Lung (tissue), 12 donors: ENCODE data around the gene ZNF473. TPM values are rescaled to one million over a fixed set of nuclear protein-coding genes. Genes with fewer than 3 reads are reported as not detected.

ENCODE experiments used
- ATAC-seq: fragments of 200-7000 bp; cut with Tn5 transposase; one replicate; pipeline ENCODE4 v1.9.1; 2020; ENCODE audit warnings: moderate number of reproducible peaks; ENCODE audit not compliant: insufficient read depth, low FRiP score
- DNase-seq, 3 donors: peaks; one replicate each; pipeline ENCODE4 v3.0.0-alpha.2; 2013 to 2017
- H3K27ac ChIP-seq, 2 donors: one replicate each; pipeline ENCODE4 v1.5.1; 2013; ENCODE audit warnings: mild to moderate bottlenecking in 2 of 2, moderate library complexity in 2 of 2, control low read depth in 1 of 2, inconsistent platforms in 1 of 2, low read depth in 1 of 2, low read length in 1 of 2
- H3K27me3 ChIP-seq, 3 donors: one replicate each; pipeline ENCODE4 v1.5.1; 2013; ENCODE audit warnings: low read length in 2 of 3; ENCODE audit not compliant: control insufficient read depth in 3 of 3, insufficient read depth in 3 of 3
- H3K36me3 ChIP-seq, 4 donors: one replicate each; pipeline ENCODE4 v1.5.1; 2013; ENCODE audit warnings: low read length in 4 of 4, mild to moderate bottlenecking in 1 of 4, moderate library complexity in 1 of 4; ENCODE audit not compliant: control insufficient read depth in 4 of 4, insufficient read depth in 4 of 4
- H3K4me1 ChIP-seq, 5 donors: one replicate each; pipeline ENCODE4 v1.5.1; 2013; ENCODE audit warnings: low read length in 5 of 5, mild to moderate bottlenecking in 2 of 5, moderate library complexity in 1 of 5; ENCODE audit not compliant: control insufficient read depth in 5 of 5, insufficient read depth in 5 of 5
- H3K4me3 ChIP-seq: one replicate; pipeline ENCODE4 v1.5.1; 2013; ENCODE audit warnings: mild to moderate bottlenecking, control low read depth, moderate library complexity
- H3K9ac ChIP-seq, 2 donors: one replicate each; pipeline ENCODE4 v1.5.1; 2013; ENCODE audit warnings: low read length in 2 of 2, control low read depth in 1 of 2; ENCODE audit not compliant: insufficient read depth in 1 of 2
- H3K9me3 ChIP-seq, 4 donors: one replicate each; pipeline ENCODE4 v1.5.1; 2013; ENCODE audit warnings: low read length in 3 of 4, mild to moderate bottlenecking in 1 of 4, moderate library complexity in 1 of 4; ENCODE audit not compliant: control insufficient read depth in 4 of 4, insufficient read depth in 3 of 4
- CTCF ChIP-seq: IDR thresholded peaks from 2 replicates; pipeline ENCODE4 v1.5.1; 2012; ENCODE audit warnings: mild to moderate bottlenecking; ENCODE audit errors: control extremely low read depth, extremely low read depth
- WGBS, 2 donors: extraction: QIAGEN DNeasy Blood & Tissue Kit; methylation state at CpG; one replicate each; pipeline ENCODE4 v1.1.7; 2013; 5-methylcytosine and 5-hydroxymethylcytosine counted together
- polyA plus RNA-seq, 2 donors: library from polyadenylated mRNA; stranded (reverse); fragments of 200-250 nt; gene quantifications; one replicate each; pipeline ENCODE4 v1.2.1, GENCODE V29; 2013
- total RNA-seq, 2 donors: library from RNA; depleted of rRNA in 1 of 2; stranded (reverse); fragments of >200 nt in 1 of 2; gene quantifications; one replicate each; pipeline ENCODE4 v1.2.1, GENCODE V29; 2014 to 2021
- donor health status: control.
- donor health status: control.
- donor health status: Bipolar disorder and iron deficiency.
- donor health status: healthy.
- donor health status: DM: yes; HTN: yes; CAD: no.

Gene ZNF473
- total and polyA plus RNA-seq, 4 donors, result 2.8 to 10.4 (median 6.6) TPM

- Histone ChIP-seq H3K9ac (no peak overlapping the region), H3K4me1 (no peaks in the 10 kb centered on the region), H3K27ac (no peak overlapping the region), H3K9me3 (peaks cover 15 to 39% (median 21%) of the 10 kb centered on the region in 4 donors), H3K36me3 (peaks cover 61 to 73% (median 70%) of the 10 kb centered on the region in 4 donors), H3K27me3 (no peaks in the 10 kb centered on the region), H3K4me3 (no peak overlapping the region)
- WGBS, 2 donors, result 91 to 94% methylated on average over 6 of the region's 6 CpGs
- no peak for TF ChIP-seq CTCF
- ATAC-seq, result no peak
- DNase-seq, result no peak
Observed at GRCh38 chr19:50040967-50041366, 15.2 kb downstream of the ZNF473 start.

- WGBS, 2 donors, result 98 to 99% methylated on average over 6 of the region's 6 CpGs
- Histone ChIP-seq H3K4me3 (no peak overlapping the region), H3K36me3 (peaks cover 66 to 76% (median 69%) of the 10 kb centered on the region in 4 donors), H3K27me3 (no peaks in the 10 kb centered on the region), H3K4me1 (peaks cover 0 to 5% (median 0%) of the 10 kb centered on the region in 5 donors), H3K27ac (no peak overlapping the region), H3K9me3 (peaks cover 15 to 49% (median 30%) of the 10 kb centered on the region in 4 donors), H3K9ac (no peak overlapping the region)
- no peak for TF ChIP-seq CTCF
- DNase-seq (no peak), ATAC-seq (no peak)
Observed at GRCh38 chr19:50042363-50043024, 16.7 kb downstream of the ZNF473 start.

- ATAC-seq (no peak), DNase-seq (no peak)
- WGBS, 2 donors, result 100% methylated on average over 2 of the region's 2 CpGs
- no peak overlapping the region for H3K27ac ChIP-seq
- H3K4me3 ChIP-seq, result no peak overlapping the region
- TF ChIP-seq CTCF, result no peak
- no peaks in the 10 kb centered on the region for H3K27me3 ChIP-seq
- peaks cover 0 to 15% (median 0%) of the 10 kb centered on the region in 5 donors for H3K4me1 ChIP-seq
- no peak overlapping the region for H3K9ac ChIP-seq
- peaks cover 65 to 75% (median 67%) of the 10 kb centered on the region in 4 donors for H3K36me3 ChIP-seq
- peaks cover 15 to 56% (median 30%) of the 10 kb centered on the region in 4 donors for H3K9me3 ChIP-seq
Observed at GRCh38 chr19:50043967-50044366, 18.2 kb downstream of the ZNF473 start.
